Endodermal cell (in vitro differentiated cells): Measurements from ENCODE around the gene TRPM3. TPM values are rescaled to one million over a fixed set of nuclear protein-coding genes. Genes with fewer than 3 reads are reported as not detected.

Source experiments
- DNase-seq: peaks from one replicate; pipeline ENCODE4 v3.0.0-alpha.2; 2017
- H3K27ac ChIP-seq: 2 replicates; pipeline ENCODE4 v1.5.1; 2013; ENCODE audit warnings: mild to moderate bottlenecking, low read depth, low read length, moderate library complexity
- H3K27me3 ChIP-seq: 2 replicates; pipeline ENCODE4 v1.6.1; 2013; ENCODE audit warnings: mild to moderate bottlenecking, low read length, moderate library complexity; ENCODE audit not compliant: insufficient read depth, control insufficient read depth, poor library complexity, severe bottlenecking
- H3K36me3 ChIP-seq: 2 replicates; pipeline ENCODE4 v1.7.0; 2013; ENCODE audit warnings: mild to moderate bottlenecking, low read length, moderate library complexity; ENCODE audit not compliant: control insufficient read depth, insufficient read depth
- H3K4me1 ChIP-seq: one replicate; pipeline ENCODE4 v1.7.0; 2013; ENCODE audit warnings: low read length; ENCODE audit not compliant: control insufficient read depth, insufficient read depth
- H3K4me3 ChIP-seq: 2 replicates; pipeline ENCODE4 v1.5.1; 2013; ENCODE audit warnings: mild to moderate bottlenecking, low read length, moderate library complexity
- H3K9ac ChIP-seq: 2 replicates; pipeline ENCODE4 v1.6.1; 2013; ENCODE audit warnings: mild to moderate bottlenecking, low read length, moderate library complexity; ENCODE audit not compliant: poor library complexity, severe bottlenecking; ENCODE audit errors: extremely low read depth
- H3K9me3 ChIP-seq: 2 replicates; pipeline ENCODE4 v1.6.1; 2013; ENCODE audit warnings: mild to moderate bottlenecking, low read length, moderate library complexity; ENCODE audit not compliant: control insufficient read depth
- H3K27ac Mint-ChIP-seq: 2 replicates; pipeline ENCODE4 v1.8.0; 2020; ENCODE audit warnings: mixed read lengths
- H3K27me3 Mint-ChIP-seq: 2 replicates; pipeline ENCODE4 v1.8.0; 2021; ENCODE audit warnings: mild to moderate bottlenecking, mixed read lengths; ENCODE audit not compliant: insufficient read depth
- H3K36me3 Mint-ChIP-seq: 2 replicates; pipeline ENCODE4 v1.8.0; 2020; ENCODE audit warnings: low read depth, mixed read lengths
- H3K4me1 Mint-ChIP-seq: 2 replicates; pipeline ENCODE4 v1.8.0; 2020; ENCODE audit warnings: mixed read lengths
- H3K4me3 Mint-ChIP-seq: 2 replicates; pipeline ENCODE4 v1.8.0; 2020; ENCODE audit warnings: mild to moderate bottlenecking, moderate library complexity, mixed read lengths
- H3K9me3 Mint-ChIP-seq: 2 replicates; pipeline ENCODE4 v1.8.0; 2020; ENCODE audit warnings: mild to moderate bottlenecking, mixed read lengths
- CTCF ChIP-seq: fragments of 200-600 bp; sonication (generic); conservative IDR thresholded peaks from 2 replicates; pipeline ENCODE4 v1.5.0; 2021; ENCODE audit warnings: antibody characterized with exemption, mild to moderate bottlenecking
- WGBS, 2 experiments: methylation state at CpG; one replicate each; pipeline versions ENCODE4 v1.1.5 to v1.1.7; 2013; ENCODE audit warnings: missing lambda C conversion rate in 2 of 2, mixed read lengths in 1 of 2; ENCODE audit not compliant: insufficient coverage in 1 of 2, insufficient read length in 1 of 2; 5-methylcytosine and 5-hydroxymethylcytosine counted together
- total RNA-seq, 2 donors: library from RNA; stranded (reverse); fragmentation: NEBNext Ultra II Directional in 1 of 2; extraction: Animal tissue kit (Norgen Biotek cat#: 25700) in 1 of 2; gene quantifications; 2 replicates in 1 of 2; 3 replicates in 1 of 2; pipeline ENCODE4 v1.2.1, GENCODE V29; 2021

The TRPM3 gene
- total RNA-seq, 2 donors from 2014 or later: 1.8 to 2.5 TPM

- Mint-ChIP-seq H3K4me3 (no peak overlapping the region), H3K36me3 (peaks cover 3% of the 10 kb centered on the region), H3K9me3 (peaks cover 23% of the 10 kb centered on the region), H3K27me3 (no peaks in the 10 kb centered on the region), H3K4me1 (peaks cover 8% of the 10 kb centered on the region), H3K27ac (no peak overlapping the region)
- Histone ChIP-seq H3K9me3 (peaks cover 26% of the 10 kb centered on the region), H3K27ac (no peak overlapping the region), H3K4me3 (no peak overlapping the region), H3K27me3 (no peaks in the 10 kb centered on the region), H3K9ac (no peak overlapping the region), H3K36me3 (no peaks in the 10 kb centered on the region), H3K4me1 (no peaks in the 10 kb centered on the region)
- 88% methylated on average over 1 of the region's 1 CpG; no CpG with 5 or more reads in 1 of the 2 experiments for WGBS, 2 experiments
- no peak for DNase-seq
- TF ChIP-seq CTCF: no peak
Observed at GRCh38 chr9:70981312-70981711, 140.1 kb downstream of the TRPM3 start.

GRCh38 chr9:70979966-70980365 is 141.5 kb downstream of the TRPM3 start:
- H3K4me1 Mint-ChIP-seq: peaks cover 18% of the 10 kb centered on the region
- H3K27me3 Mint-ChIP-seq: no peaks in the 10 kb centered on the region
- H3K36me3 Mint-ChIP-seq: peaks cover 3% of the 10 kb centered on the region
- TF ChIP-seq CTCF: no peak
- no peak overlapping the region for H3K9ac ChIP-seq
- no peaks in the 10 kb centered on the region for H3K36me3 ChIP-seq
- WGBS, 2 experiments: 86 to 100% methylated on average over 2 to 4 of the region's 4 CpGs
- no peak overlapping the region for H3K4me3 Mint-ChIP-seq
- peaks cover 25% of the 10 kb centered on the region for H3K9me3 ChIP-seq
- no peaks in the 10 kb centered on the region for H3K4me1 ChIP-seq
- no peak overlapping the region for H3K27ac ChIP-seq
- no peak for DNase-seq
- H3K27me3 ChIP-seq: no peaks in the 10 kb centered on the region
- H3K9me3 Mint-ChIP-seq: peaks cover 23% of the 10 kb centered on the region
- H3K4me3 ChIP-seq: no peak overlapping the region
- H3K27ac Mint-ChIP-seq: no peak overlapping the region

DNA sequence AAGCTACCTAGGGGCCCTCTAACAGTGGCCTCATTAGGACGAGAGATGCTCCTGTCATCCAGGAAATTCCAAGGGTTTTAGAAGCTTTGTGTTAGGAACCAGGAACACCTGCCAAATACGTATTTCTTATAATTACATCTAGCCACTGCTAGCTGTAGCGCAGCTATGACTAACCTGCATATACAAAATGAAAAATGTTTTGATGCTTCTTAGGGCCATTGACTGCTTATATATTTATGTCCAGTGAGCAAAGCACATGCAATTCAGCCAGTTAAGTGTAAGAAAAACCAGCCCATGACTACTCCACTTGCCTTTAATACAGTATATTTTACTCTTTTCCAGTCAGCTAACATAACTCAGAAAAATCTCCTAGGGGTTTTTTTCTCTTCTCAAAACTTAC is 143.3 kb downstream of the TRPM3 start:
- Histone ChIP-seq H3K4me1 (no peaks in the 10 kb centered on the region), H3K4me3 (no peak overlapping the region), H3K27ac (no peak overlapping the region), H3K36me3 (no peaks in the 10 kb centered on the region), H3K9ac (no peak overlapping the region), H3K9me3 (peaks cover 6% of the 10 kb centered on the region), H3K27me3 (no peaks in the 10 kb centered on the region)
- Mint-ChIP-seq H3K9me3 (peaks cover 10% of the 10 kb centered on the region), H3K27ac (no peak overlapping the region), H3K4me3 (no peak overlapping the region), H3K27me3 (no peaks in the 10 kb centered on the region), H3K36me3 (peaks cover 3% of the 10 kb centered on the region), H3K4me1 (peaks cover 19% of the 10 kb centered on the region)
- no peak for DNase-seq
- no peak for TF ChIP-seq CTCF
- WGBS, 2 experiments: 80 to 96% methylated on average over 1 to 3 of the region's 3 CpGs
